NCI-H146 (cell line): ENCODE data around the gene INPP4B.

Source experiments
- DNase-seq: peaks from one replicate; lab custom pipeline; 2025; lab: John Stamatoyannopoulos, UW

Gene INPP4B

DNA sequence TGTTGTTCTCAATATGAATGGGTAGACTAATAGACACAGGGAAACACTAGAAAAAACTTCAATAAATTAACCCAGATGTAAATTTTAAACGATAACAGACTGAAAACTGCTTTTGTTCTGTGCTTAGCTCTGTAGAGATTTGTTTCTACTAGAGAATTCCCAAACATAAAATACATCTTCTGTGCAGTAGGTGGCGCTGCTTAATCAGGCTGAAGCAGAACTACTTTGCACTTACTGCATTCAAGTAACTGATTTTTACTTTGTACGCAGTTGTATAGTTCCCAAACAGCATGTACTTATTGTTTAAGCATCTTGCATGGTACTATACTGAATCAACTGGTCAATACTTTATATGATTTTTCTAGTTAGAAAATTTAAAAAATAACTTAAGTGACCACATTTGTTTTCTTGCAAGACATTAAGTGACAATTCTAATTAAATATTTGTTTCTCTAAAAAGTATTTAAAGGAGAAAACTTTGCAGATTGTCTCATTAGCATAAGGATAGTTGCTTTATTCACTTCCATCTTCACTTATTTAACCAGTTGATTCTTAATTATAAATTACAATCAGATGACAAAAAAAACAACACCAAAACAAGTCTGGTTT lies 719.1 kb downstream of the INPP4B start:
- DNase-seq = peak; percentile 22

DNA sequence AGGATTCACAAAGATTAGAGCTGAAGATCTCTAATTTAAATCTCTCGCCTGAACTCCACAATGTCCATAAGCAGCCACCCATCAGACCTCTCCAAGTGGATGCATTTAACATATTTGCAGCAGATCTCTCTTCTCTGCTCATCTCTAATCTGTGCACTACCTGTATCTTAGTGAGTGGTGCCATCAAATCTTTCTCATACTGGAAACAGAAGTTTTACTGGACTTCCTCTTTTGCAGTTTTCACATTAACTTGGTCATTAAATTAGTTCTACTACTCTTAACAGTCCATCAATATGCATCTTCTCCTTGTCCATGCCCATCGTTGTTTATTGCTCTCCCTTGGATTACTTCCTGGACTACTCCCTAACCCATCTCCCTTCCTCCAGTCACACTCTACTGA lies 721.2 kb downstream of the INPP4B start:
- DNase-seq = no peak

DNA sequence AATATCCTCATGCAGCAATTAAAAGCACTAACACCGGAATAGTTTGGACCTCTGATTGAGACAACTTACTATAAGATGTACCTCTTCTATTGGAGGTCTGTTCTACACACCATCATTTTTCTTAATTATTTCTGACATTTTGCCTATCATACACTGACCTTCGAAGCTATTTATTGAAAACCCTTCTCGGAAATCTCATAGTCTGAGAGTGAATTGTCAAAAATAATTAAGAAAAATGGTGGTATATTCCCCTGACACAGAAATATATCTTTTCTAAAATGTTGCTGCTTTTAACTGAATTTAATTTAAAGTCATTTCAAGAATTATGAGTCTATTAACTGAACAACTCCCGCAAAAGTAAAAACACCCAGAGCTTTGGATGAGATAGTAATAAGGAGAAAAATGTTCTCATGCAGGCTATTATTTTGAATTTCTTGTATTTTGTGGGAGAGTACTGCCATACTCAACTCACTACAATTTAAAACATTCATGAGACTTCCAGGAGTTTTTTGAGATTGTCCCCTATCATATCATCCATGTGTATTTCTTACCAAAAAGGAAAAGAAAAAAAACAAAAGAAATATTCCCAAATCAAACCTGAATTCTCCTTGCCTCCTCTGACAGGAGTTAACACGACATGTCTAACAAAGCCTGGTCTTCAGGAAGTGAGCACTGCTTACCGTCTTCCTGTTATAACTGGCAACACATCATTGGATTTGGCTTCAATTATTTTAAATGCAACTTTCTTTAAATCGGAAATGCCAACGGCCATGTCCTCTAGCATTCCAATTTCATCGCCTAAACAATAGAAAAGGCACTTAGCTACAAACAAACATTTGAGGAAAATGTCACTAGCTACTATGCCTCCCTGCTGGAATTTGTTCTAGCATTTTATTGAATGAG lies 724.4 kb downstream of the INPP4B start:
- DNase-seq = no peak

DNA sequence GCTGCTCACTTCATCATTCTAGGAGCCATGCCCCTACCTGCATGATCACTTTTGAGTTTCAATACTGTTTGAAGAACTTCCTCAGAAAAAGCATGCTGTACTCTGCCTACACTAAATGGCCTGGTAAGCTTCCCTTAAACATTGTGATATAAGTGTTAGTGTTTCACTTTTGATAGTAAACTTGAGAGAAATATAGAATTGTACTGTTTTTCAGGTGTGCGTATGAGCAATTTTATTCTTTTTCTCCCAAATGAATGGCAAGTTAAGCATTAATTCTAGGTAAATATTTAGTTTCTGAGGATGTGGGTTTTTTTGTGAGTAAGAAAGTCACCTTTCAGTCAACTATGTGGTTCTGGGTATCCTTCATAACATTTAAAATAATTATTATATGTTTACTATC lies 725.2 kb downstream of the INPP4B start:
- no peak for DNase-seq

DNA sequence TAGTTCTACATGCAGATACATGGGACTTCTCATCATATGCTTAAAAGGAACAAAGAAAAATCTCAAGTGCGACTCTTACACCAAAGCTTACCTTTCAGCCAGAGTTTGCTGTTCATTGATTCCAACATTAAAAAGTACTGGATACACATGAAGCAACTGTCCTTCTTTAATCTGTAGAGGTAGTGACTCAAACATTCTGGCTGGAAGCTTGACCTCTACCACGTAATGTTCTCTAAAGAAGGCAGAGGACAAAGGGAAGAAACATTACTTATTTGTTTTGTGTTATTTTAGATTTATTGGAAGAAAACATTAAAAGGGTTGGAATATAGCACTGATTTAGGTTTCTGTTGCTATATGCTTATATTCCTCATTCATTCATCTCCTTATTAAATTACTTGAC lies 733.6 kb downstream of the INPP4B start:
- DNase-seq = no peak

DNA sequence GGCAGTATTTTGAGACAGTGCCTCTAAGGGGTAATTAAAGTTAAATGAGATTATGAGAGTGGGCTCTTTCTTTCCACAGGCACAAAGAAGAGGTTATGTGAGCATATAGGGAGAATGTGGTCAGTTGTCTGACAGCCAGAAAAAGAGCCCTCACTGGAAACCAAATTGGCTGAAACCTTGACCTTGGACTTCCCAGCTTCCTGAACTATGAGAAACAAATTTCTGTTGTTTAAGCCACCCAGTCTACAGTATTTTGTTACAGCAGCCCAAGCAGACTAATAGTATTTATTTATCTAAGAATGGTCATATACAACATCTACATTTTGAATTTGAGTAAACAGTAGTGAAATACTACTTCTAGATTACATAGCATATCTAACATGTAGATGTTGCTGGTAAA lies 736.0 kb downstream of the INPP4B start:
- no peak for DNase-seq

DNA sequence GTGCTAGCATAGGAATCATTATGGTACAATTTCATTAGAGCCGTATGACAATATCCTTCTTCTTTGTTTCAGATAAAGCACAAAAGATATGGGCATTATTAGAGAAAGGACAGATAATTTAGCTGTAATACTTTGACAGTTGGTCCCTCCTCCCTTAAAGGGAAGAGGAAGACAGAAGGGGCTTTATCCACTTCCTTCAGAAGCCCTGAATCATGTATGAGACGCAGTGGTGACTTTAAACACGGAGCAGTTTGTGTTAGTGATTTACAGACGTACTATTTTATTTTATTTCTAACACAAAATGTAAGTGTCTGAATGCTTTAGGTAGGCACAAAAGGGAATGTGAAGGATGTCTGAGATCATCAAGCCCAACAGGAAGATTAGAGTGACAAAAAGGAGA lies 742.1 kb downstream of the INPP4B start:
- DNase-seq = no peak

DNA sequence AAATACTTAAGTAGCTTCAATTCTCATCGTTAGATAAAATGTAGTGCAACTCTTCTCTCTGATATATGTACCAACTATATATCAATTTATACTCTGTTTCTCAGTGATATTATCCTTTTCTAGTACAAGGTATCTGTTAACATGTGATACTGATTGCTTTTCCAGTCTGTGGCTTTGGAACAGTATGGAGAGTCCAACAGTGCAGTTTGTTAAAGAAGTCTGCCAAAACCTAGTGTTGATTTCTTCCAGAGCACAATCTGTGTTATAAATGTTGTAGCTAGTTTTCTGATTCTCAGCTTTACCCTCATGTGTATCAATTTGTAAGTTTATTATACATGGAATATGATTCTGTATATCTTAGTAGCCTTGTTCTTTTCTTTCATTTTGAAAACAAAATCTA lies 744.7 kb downstream of the INPP4B start:
- no peak for DNase-seq

DNA sequence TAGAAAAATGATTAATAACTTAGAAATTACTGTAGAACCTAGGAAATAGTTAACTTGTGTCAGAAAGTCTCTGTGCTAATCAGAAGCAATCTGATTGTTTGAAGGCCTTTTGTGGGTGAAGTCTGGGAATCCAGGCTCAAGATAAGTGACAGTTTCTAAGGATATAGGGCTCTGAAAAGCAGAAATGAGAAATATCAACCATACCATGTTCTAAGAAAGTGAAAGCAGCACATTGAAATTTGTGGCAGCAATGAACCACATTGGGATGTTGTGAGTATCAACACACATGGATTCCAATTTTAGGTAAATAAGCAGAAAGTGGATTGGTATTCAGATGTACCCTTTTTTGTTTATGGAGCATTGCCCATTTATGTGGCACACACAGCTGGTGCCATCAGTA lies 745.2 kb downstream of the INPP4B start:
- DNase-seq = no peak

DNA sequence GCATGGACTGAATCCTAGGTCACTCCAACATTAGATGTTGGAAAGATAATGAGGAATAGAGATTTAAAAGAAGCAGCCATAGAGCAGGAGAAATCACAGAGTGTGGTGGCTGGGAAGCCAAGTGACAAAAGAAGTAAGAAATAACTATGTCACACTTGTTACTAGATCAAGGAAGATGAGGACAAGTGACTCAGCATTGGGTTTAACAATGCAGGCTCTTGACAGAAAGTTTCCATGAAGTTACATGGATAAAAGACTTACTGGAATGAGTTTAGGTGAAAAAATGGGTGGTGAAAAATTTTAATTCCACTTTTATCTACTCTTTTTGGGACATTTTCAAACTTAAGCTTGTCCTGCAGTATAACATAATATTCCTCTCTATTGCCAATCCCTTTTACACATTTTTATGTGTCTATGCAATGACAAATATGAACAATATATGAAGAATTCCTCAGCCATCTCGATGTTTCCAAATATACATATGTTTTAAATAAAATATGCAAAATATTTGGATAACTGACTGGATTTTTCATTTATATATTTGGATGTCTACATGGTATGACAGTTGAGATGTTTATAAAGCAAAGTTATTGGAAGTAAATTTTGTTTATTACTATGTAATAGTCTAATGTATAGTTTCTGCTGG lies 747.1 kb downstream of the INPP4B start:
- no peak for DNase-seq

DNA sequence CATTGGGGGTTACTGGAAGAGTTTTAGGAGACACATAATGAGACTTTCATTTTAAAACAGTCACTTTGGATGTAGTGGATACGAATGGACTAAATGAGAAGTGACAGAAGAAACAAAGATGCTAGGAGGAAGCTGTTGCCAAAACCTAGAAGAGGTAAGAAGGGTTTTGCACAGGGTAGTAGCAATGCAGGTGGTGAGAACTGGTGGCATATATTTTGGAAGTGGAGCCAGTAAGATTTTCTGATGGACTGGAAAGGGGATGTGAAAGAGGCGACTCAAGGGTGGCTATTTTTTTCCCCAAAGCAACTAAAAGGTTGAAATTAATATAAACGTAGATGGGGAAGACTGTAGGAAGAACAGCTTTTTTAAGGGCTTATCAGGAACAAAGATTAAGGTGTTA lies 747.7 kb downstream of the INPP4B start:
- no peak for DNase-seq

DNA sequence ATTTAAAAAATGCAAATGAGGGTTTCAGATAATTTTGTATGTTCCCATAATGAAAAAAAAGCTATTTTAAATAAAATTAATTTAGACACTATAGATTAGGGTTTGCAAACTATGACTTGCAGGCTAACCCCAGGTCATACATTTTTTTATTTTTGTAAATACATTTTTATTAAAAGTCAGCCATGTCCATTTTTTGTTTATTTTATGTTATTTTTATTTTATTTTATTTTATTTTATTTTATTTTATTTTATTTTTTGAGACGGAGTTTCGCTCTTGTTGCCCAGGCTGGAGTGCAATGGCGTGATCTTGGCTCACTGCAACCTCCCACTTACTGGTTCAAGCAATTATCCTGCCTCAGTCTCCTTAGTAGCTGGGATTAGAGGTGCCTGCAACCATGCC lies 749.1 kb downstream of the INPP4B start:
- DNase-seq = no peak

DNA sequence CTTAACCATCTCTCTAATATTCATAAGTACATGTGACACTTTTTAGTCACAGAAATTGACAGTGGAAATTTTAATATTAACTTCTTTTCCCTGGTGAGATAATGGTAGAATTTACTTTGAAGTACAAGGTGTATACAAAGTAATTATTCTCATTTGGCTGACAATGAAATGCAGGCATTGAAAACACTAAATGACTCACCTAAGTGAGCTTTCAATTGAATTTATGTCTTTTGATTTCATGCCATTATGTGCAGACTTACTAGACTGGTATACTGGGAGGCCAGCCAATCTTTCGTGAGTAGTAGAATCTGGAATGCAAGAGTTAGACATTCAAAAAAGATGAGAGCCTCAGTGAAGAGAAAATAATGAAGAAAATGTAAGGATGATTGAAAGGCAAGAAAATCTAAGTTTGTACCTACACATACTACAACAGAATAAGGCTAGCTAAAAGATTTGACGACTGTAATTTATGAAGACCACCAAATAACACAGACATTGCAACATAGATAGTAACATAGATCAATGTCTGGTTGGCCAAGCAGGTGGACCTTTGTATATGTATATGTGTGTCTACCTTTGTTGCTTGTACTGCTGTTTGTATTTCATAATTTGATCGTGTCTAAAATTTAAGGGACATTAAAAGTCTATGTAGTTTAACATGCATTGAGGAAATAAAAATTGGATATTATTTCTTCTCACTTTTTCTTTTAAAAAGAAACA lies 750.1 kb downstream of the INPP4B start:
- DNase-seq = no peak

DNA sequence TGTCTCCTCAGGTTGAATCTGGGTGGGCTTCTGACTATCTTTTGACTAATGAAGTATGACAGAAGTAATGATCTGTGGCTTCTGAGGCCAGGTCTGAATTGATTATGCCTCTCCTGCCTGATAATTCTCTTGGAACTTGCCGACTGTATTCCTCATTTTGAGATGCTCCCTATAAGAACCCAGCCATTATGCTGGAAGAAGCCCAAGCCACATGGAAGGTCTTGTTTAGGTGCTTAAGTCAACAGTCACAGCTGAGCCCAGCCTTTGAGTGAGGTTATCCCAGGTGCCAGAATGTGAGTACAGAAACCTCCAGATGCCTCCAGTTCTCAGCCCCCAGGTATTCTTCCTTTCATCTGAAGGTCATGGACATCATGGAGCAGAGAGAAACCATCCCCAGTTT lies 753.2 kb downstream of the INPP4B start:
- no peak for DNase-seq

DNA sequence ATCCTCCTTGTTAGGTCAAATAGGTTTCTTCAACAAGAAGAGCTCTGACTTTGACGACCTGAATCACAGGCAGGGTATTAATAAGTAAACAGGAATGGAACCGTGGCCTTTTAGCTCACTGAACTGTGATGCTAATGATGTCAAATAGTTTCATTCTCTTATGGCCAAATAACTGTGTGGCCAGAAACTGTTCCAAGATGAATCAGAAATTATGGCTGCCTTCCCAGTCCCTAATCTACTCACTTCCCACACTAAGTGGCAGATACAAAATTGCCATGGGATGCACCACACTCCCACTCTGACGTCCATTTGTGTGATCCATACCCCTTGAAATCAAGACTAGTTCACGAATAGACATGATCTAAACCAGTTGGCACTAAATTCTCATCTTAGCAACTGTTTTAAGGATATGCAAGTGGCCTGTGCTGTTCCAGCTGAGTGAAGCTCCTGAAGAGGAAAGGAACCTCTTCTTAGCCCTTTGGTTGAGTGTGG lies 754.4 kb downstream of the INPP4B start:
- DNase-seq = no peak

DNA sequence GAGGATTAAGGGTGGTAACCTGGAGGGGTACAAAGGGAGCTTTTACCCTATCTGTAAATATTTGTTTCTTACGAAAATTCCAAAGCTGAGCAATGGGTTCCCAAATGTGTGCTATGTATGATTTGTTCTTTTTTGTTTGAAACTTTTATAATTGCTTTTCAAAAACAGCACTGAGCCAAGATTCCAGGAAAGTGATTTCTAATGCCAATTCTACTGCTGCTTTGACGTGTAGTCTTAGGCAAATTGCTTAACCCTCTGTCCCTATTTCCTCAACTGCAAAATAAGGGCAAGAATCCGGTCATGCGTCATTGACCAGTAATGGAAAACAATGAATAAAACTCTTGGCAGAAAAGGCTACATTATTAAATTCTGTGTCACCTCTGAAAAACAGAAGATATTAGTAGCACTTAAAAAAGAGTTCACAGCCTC lies 755.0 kb downstream of the INPP4B start:
- no peak for DNase-seq

DNA sequence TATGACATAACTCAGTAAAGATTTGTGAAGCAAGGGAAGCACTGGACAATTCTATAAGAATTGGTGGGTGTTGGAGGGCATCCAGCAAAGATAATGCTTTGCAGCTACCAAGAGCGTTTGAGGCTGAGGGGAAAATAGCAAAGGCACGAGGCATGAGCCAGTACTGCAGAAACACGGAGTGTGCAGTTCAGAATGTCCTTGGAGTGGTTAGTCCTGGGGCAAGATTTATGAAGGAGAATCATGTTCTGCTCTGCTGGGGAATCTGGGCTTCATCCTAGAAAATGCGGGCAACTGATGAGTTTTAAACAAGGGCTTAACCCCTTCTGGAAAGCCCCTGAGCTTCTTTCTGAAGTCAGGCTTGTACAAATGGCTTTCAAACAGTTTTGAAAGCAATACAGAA lies 757.2 kb downstream of the INPP4B start:
- DNase-seq = no peak

DNA sequence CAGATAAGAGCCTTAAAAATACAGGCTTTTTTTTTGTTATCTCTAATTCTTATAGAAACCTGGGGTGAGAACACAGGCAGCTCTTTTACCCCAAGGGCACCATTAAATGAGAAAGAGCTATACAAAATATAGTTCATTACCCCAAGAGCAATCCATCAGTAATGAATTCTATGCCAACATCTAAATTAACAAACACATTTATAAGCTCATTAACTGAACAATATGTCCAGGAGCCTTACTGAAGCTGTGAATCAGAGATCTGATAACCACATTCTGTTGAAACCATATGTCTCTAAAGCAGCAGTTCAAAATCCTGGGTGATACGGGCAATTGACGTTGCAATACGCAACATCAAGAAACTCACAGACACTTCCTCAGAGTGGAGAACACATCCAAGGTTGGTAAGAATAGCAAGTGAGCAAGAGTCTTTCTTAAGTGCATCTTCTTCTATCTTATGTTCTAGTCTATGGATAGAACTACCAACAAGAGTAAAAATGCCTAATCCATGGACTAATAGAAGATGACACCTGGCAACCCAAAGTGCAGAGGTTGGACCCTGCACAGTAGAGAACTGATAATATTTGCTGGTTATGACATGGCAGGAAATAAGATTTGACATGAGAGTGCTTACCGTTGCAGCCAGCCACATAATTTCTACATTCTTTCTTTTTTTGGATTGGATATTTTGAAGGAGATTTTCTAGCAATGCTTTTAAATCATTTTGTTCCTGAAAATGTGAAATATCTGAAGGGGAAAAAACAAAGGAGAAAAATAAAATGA lies 760.4 kb downstream of the INPP4B start:
- no peak for DNase-seq

DNA sequence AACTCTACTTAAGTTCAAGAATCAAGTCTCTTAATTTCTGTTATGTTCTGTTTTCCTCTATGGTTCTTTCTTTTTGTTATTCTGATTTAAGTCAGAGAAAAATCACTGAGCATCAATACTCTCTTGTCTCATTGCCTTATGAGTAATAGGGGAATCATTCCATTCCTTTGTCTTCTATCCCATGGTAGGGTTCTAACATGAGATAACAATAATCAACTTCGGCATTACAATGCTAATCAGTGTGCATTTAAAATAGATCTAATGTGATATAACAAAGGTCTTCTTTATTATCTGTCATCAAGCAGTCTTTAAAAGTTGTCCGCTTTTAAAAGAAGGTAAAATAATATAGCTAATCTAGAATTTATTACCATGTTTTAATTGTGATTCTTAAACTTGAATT lies 762.8 kb downstream of the INPP4B start:
- no peak for DNase-seq

DNA sequence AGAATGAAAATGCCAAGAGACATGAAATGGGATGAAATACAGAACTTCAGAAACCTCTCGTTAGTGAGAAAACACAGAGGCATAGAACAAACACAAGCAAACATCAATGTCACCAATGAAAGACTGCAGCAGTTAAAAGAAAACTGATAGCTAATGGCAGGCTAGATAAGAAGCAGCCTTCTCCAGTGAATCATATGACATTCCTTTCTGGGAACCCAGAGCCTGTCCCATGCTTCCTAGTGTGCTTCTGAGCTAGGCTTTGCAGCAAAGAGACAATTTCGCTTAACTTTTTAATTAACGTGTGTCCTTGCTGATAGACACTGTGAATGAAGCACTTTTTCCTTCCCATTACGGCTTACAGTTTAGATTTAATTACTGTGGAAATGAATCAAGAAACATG lies 765.1 kb downstream of the INPP4B start:
- DNase-seq = no peak

DNA sequence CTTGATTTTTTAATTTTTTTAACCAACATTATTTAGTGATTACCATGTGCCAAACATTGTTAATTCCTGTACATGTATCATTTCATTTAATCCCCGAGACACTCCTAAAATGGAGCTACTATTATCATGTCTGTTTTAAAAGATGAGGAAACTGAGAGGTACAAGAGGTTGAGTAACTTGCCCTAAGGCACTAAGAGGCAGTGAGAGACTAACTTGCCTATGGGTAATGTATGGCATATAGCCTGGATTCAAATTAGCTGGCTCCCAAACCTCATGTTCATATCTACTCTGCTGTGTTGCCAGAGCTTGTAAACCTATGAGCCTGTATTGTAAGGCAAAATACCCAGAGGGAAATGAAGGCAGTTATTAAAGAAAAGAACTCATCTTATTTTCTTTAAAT lies 766.1 kb downstream of the INPP4B start:
- no peak for DNase-seq

DNA sequence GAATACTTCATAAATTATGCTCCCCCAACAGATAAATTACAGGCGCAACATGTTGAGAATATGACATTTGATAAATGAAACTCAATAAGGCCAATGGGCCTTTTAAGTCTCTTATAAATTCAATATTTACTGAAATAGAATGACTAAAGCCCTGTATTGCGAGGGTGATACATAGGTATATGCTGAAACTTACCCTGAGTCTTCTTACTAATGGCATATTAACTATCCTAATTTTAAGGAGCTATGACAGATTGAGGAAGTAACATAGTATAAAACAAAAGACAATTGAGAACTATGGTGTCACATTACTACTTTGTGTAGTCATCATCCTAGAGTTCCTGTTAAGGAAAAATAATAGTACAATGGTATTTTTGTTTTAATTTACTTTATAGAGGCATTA lies 769.1 kb downstream of the INPP4B start:
- no peak for DNase-seq
